ENCODE data around the gene CFL2.

CFL2 gene

GRCh38 chr14:34691206-34691605 is 23.2 kb downstream of the CFL2 start:
- Histone ChIP-seq H3K9me3 (ENCODE audit: control insufficient read depth, low read length) (no peaks in the 10 kb centered on the region), H3K27ac (ENCODE audit: low read depth, low read length, severe bottlenecking) (no peak overlapping the region), H3K4me3 (ENCODE audit: extremely low read depth, insufficient read depth, low read length, poor library complexity, severe bottlenecking) (no peak overlapping the region), H3K36me3 (ENCODE audit: control insufficient read depth, insufficient read depth, low read length) (no peaks in the 10 kb centered on the region), H3K4me1 (ENCODE audit: control insufficient read depth, insufficient read depth, low read length, poor library complexity, severe bottlenecking) (no peaks in the 10 kb centered on the region)
- WGBS, 2 experiments (ENCODE audit: insufficient coverage in 2 of 2), result 100% methylated on average over 2 of the region's 4 CpGs; no CpG with 5 or more reads in 1 of the 2 experiments

GRCh38 chr14:34688470-34689206 is 25.8 kb downstream of the CFL2 start:
- Histone ChIP-seq H3K27ac (ENCODE audit: low read depth, low read length, severe bottlenecking) (no peak overlapping the region), H3K4me3 (ENCODE audit: extremely low read depth, insufficient read depth, low read length, poor library complexity, severe bottlenecking) (no peak overlapping the region), H3K36me3 (ENCODE audit: control insufficient read depth, insufficient read depth, low read length) (no peaks in the 10 kb centered on the region), H3K4me1 (ENCODE audit: control insufficient read depth, insufficient read depth, low read length, poor library complexity, severe bottlenecking) (no peaks in the 10 kb centered on the region), H3K9me3 (ENCODE audit: control insufficient read depth, low read length) (no peaks in the 10 kb centered on the region)
- 86% methylated on average over 1 of the region's 3 CpGs; no CpG with 5 or more reads in 1 of the 2 experiments for WGBS, 2 experiments (ENCODE audit: insufficient coverage in 2 of 2)

- Histone ChIP-seq H3K36me3 (ENCODE audit: control insufficient read depth, insufficient read depth, low read length) (no peaks in the 10 kb centered on the region), H3K4me1 (ENCODE audit: control insufficient read depth, insufficient read depth, low read length, poor library complexity, severe bottlenecking) (no peaks in the 10 kb centered on the region), H3K27ac (ENCODE audit: low read depth, low read length, severe bottlenecking) (no peak overlapping the region), H3K9me3 (ENCODE audit: control insufficient read depth, low read length) (no peaks in the 10 kb centered on the region), H3K4me3 (ENCODE audit: extremely low read depth, insufficient read depth, low read length, poor library complexity, severe bottlenecking) (no peak overlapping the region)
- WGBS, 2 experiments (ENCODE audit: insufficient coverage in 2 of 2), result 76 to 77% methylated on average over 7 of the region's 7 CpGs
Measured at GRCh38 chr14:34685819-34686428, 28.5 kb downstream of the CFL2 start.

- Histone ChIP-seq H3K4me1 (ENCODE audit: control insufficient read depth, insufficient read depth, low read length, poor library complexity, severe bottlenecking) (no peaks in the 10 kb centered on the region), H3K36me3 (ENCODE audit: control insufficient read depth, insufficient read depth, low read length) (no peaks in the 10 kb centered on the region), H3K27ac (ENCODE audit: low read depth, low read length, severe bottlenecking) (no peak overlapping the region), H3K4me3 (ENCODE audit: extremely low read depth, insufficient read depth, low read length, poor library complexity, severe bottlenecking) (no peak overlapping the region), H3K9me3 (ENCODE audit: control insufficient read depth, low read length) (no peaks in the 10 kb centered on the region)
Measured at GRCh38 chr14:34684578-34684977, 29.8 kb downstream of the CFL2 start.

- no peaks in the 10 kb centered on the region for H3K36me3 ChIP-seq (ENCODE audit: control insufficient read depth, insufficient read depth, low read length)
- 94% methylated on average over 2 of the region's 2 CpGs; no CpG with 5 or more reads in 1 of the 2 experiments for WGBS, 2 experiments (ENCODE audit: insufficient coverage in 2 of 2)
- H3K4me1 ChIP-seq (ENCODE audit: control insufficient read depth, insufficient read depth, low read length, poor library complexity, severe bottlenecking), result peaks cover 6% of the 10 kb centered on the region
- no peak overlapping the region for H3K27ac ChIP-seq (ENCODE audit: low read depth, low read length, severe bottlenecking)
- no peaks in the 10 kb centered on the region for H3K9me3 ChIP-seq (ENCODE audit: control insufficient read depth, low read length)
- H3K4me3 ChIP-seq (ENCODE audit: extremely low read depth, insufficient read depth, low read length, poor library complexity, severe bottlenecking), result no peak overlapping the region
Measured at GRCh38 chr14:34682787-34683321, 31.5 kb downstream of the CFL2 start.

- WGBS, 2 experiments (ENCODE audit: insufficient coverage in 2 of 2), result 94 to 96% methylated on average over 7 of the region's 8 CpGs
- Histone ChIP-seq H3K9me3 (ENCODE audit: control insufficient read depth, low read length) (no peaks in the 10 kb centered on the region), H3K36me3 (ENCODE audit: control insufficient read depth, insufficient read depth, low read length) (no peaks in the 10 kb centered on the region), H3K4me3 (ENCODE audit: extremely low read depth, insufficient read depth, low read length, poor library complexity, severe bottlenecking) (no peak overlapping the region), H3K27ac (ENCODE audit: low read depth, low read length, severe bottlenecking) (no peak overlapping the region), H3K4me1 (ENCODE audit: control insufficient read depth, insufficient read depth, low read length, poor library complexity, severe bottlenecking) (peaks cover 6% of the 10 kb centered on the region)
Measured at GRCh38 chr14:34680806-34681479, 33.5 kb downstream of the CFL2 start.

- H3K36me3 ChIP-seq (ENCODE audit: control insufficient read depth, insufficient read depth, low read length), result no peaks in the 10 kb centered on the region
- WGBS, 2 experiments (ENCODE audit: insufficient coverage in 2 of 2), result 88 to 93% methylated on average over 3 of the region's 8 CpGs
- H3K9me3 ChIP-seq (ENCODE audit: control insufficient read depth, low read length), result no peaks in the 10 kb centered on the region
- no peak overlapping the region for H3K27ac ChIP-seq (ENCODE audit: low read depth, low read length, severe bottlenecking)
- H3K4me3 ChIP-seq (ENCODE audit: extremely low read depth, insufficient read depth, low read length, poor library complexity, severe bottlenecking), result no peak overlapping the region
- peaks cover 6% of the 10 kb centered on the region for H3K4me1 ChIP-seq (ENCODE audit: control insufficient read depth, insufficient read depth, low read length, poor library complexity, severe bottlenecking)
Measured at GRCh38 chr14:34678735-34679134, 35.7 kb downstream of the CFL2 start.

- WGBS, 2 experiments (ENCODE audit: insufficient coverage in 2 of 2), result 87 to 91% methylated on average over 5 to 7 of the region's 7 CpGs
- peak overlapping the region; percentile 67 for H3K27ac ChIP-seq (ENCODE audit: low read depth, low read length, severe bottlenecking)
Measured at GRCh38 chr14:34678306-34678705, 36.1 kb downstream of the CFL2 start.

GRCh38 chr14:34676516-34677211 is 37.7 kb downstream of the CFL2 start:
- WGBS, 2 experiments (ENCODE audit: insufficient coverage in 2 of 2), result 96 to 97% methylated on average over 5 of the region's 7 CpGs
- H3K9me3 ChIP-seq (ENCODE audit: control insufficient read depth, low read length), result no peaks in the 10 kb centered on the region
- H3K27ac ChIP-seq (ENCODE audit: low read depth, low read length, severe bottlenecking), result no peak overlapping the region
- H3K36me3 ChIP-seq (ENCODE audit: control insufficient read depth, insufficient read depth, low read length), result no peaks in the 10 kb centered on the region
- no peak overlapping the region for H3K4me3 ChIP-seq (ENCODE audit: extremely low read depth, insufficient read depth, low read length, poor library complexity, severe bottlenecking)
- H3K4me1 ChIP-seq (ENCODE audit: control insufficient read depth, insufficient read depth, low read length, poor library complexity, severe bottlenecking), result peaks cover 6% of the 10 kb centered on the region

More at GRCh38 chr14:34678306-34678705, 36.1 kb downstream of the CFL2 start:
- no peaks in the 10 kb centered on the region for H3K36me3 ChIP-seq (ENCODE audit: control insufficient read depth, insufficient read depth, low read length)
- no peak overlapping the region for H3K4me3 ChIP-seq (ENCODE audit: extremely low read depth, insufficient read depth, low read length, poor library complexity, severe bottlenecking)
- peaks cover 6% of the 10 kb centered on the region for H3K4me1 ChIP-seq (ENCODE audit: control insufficient read depth, insufficient read depth, low read length, poor library complexity, severe bottlenecking)
- H3K9me3 ChIP-seq (ENCODE audit: control insufficient read depth, low read length), result no peaks in the 10 kb centered on the region

- Histone ChIP-seq H3K36me3 (ENCODE audit: control insufficient read depth, insufficient read depth, low read length) (no peaks in the 10 kb centered on the region), H3K27ac (ENCODE audit: low read depth, low read length, severe bottlenecking) (no peak overlapping the region), H3K9me3 (ENCODE audit: control insufficient read depth, low read length) (no peaks in the 10 kb centered on the region), H3K4me3 (ENCODE audit: extremely low read depth, insufficient read depth, low read length, poor library complexity, severe bottlenecking) (no peak overlapping the region), H3K4me1 (ENCODE audit: control insufficient read depth, insufficient read depth, low read length, poor library complexity, severe bottlenecking) (peaks cover 6% of the 10 kb centered on the region)
- WGBS, 2 experiments (ENCODE audit: insufficient coverage in 2 of 2), result 100% methylated on average over 1 of the region's 1 CpG; no CpG with 5 or more reads in 1 of the 2 experiments
Measured at GRCh38 chr14:34673702-34674101, 40.7 kb downstream of the CFL2 start.
